Omental fat pad (tissue), 4 donors: ENCODE results near the gene C6orf58. TPM values are rescaled to one million over a fixed set of nuclear protein-coding genes. Genes with fewer than 3 reads are reported as not detected.
"Not testable (repeated sequence)": the region's sequence is repeated elsewhere in the genome, so short reads cannot be mapped to it uniquely, and the experiment has no call there.

ENCODE experiments used
- ATAC-seq: fragments of 150-250 bp; one replicate; pipeline ENCODE4 v1.9.1; 2016; ENCODE audit warnings: mild to moderate bottlenecking, moderate library complexity; ENCODE audit not compliant: low FRiP score
- DNase-seq: peaks from one replicate; pipeline ENCODE4 v3.0.0-alpha.2; 2019; ENCODE audit warnings: low spot score
- total RNA-seq, 4 donors: library from RNA; depleted of rRNA; stranded (reverse); fragments of >200 nt; gene quantifications; one replicate each; pipeline ENCODE4 v1.1.0, GENCODE V29; 2016
- TF ChIP-seq, protein P1 (sequence below), 3 donors: fragments of 450-650 bp; IDR thresholded peaks; one replicate each; pipeline ENCODE4 v1.5.1; 2016 to 2017; ENCODE audit warnings: antibody characterized with exemption in 3 of 3, mild to moderate bottlenecking in 3 of 3, moderate library complexity in 2 of 3

C6orf58 gene
- total RNA-seq, 4 donors from 2014 or later = not detected

DNA sequence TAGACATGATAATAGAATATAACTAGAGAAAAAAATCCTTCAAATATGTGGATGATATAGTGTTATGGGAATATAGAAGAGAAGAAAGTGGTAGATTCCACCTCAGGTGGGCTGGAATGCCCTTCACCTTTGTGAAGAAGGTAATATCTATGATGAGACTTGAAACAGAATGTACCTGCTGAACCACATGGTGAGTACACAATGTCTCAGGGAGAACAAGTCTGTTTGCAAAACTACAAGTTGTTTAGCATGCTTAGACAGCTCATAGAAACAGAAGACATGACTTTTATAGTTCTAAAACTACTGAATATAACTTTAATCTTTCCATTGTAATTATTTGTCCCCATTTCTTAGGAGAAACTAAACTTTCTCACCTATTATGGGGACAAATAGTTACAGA lies 12.2 kb downstream of the C6orf58 start:
- ATAC-seq (no peak), DNase-seq (no peak)
- TF ChIP-seq, protein P1, sequence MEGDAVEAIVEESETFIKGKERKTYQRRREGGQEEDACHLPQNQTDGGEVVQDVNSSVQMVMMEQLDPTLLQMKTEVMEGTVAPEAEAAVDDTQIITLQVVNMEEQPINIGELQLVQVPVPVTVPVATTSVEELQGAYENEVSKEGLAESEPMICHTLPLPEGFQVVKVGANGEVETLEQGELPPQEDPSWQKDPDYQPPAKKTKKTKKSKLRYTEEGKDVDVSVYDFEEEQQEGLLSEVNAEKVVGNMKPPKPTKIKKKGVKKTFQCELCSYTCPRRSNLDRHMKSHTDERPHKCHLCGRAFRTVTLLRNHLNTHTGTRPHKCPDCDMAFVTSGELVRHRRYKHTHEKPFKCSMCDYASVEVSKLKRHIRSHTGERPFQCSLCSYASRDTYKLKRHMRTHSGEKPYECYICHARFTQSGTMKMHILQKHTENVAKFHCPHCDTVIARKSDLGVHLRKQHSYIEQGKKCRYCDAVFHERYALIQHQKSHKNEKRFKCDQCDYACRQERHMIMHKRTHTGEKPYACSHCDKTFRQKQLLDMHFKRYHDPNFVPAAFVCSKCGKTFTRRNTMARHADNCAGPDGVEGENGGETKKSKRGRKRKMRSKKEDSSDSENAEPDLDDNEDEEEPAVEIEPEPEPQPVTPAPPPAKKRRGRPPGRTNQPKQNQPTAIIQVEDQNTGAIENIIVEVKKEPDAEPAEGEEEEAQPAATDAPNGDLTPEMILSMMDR (IDR thresholded peaks at IDR 0.05) = no peak

DNA sequence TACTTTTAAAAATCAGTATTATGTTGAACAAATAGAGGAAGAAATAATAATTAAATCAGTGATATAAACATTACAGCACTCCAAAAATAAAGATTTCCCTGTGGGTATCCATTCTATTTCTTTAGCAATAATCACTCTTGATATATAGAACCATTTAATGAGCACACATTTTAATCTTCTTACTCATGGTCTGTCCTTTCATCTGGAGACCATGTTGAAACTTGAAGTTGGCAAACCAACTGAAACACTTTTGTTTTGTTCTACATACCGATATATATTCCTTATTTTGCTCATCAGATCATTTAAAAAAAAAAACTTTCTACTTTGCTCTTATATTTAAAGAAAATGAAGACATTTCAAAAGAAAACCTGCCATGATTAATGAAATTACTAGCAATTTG lies 13.4 kb downstream of the C6orf58 start:
- ATAC-seq = no peak
- TF ChIP-seq, protein P1 (IDR thresholded peaks at IDR 0.05) = no peak
- DNase-seq = no peak

DNA sequence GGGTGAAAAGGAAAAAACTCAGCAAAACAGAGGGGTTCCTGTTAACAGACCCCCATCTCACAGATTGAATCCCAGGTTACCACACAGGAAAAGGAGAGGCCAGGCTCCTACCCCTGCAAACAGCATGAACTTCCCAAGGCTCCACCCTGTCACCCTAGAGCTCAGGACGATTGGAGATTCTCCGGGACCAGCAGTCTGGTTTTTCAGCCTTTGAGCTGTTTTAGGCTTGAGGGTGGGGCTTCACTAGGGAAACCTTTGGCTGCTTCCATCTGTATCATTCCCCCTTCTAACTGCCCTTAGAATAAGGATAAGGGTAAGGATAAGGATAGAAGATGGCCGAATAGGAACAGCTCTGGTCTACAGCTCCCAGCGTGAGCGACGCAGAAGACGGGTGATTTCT lies 16.0 kb downstream of the C6orf58 start:
- TF ChIP-seq, protein P1 (IDR thresholded peaks at IDR 0.05) = no peak
- ATAC-seq (no peak), DNase-seq (no peak)

DNA sequence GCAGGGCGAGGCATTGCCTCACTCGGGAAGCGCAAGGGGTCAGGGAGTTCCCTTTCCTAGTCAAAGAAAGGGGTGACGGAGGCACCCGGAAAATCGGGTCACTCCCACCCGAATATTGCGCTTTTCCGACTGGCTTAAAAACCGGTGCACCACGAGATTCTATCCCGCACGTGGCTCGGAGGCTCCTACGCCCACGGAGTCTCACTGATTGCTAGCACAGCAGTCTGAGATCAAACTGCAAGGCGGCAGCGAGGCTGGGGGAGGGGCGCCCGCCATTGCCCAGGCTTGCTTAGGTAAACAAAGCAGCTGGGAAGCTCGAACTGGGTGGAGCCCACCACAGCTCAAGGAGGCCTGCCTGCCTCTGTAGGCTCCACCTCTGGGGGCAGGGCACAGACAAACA lies 16.5 kb downstream of the C6orf58 start:
- not testable (repeated sequence) for DNase-seq, ATAC-seq

DNA sequence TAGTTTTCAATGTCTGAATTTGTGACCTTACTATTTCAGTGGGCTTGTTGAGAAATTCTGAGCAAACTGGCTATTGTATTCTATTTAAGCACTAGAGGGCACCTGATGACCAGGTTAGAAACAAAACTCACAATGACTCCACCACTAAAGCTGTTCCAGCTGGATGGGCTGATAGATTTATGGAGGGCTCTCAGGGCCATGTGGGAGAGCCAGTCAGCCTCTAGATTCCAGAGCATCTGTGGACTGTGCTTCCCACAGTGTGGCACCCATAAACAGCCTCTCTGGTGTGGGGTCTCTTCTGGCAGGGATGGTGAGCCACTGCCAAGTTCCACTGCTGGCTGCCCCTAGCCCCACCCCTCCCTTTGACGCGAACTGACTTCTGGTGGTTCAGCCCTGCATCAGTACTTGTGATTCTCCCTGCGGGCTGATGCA lies 29.2 kb downstream of the C6orf58 start:
- DNase-seq = no peak
- no peak for ATAC-seq
- TF ChIP-seq, protein P1 (IDR thresholded peaks at IDR 0.05) = no peak

DNA sequence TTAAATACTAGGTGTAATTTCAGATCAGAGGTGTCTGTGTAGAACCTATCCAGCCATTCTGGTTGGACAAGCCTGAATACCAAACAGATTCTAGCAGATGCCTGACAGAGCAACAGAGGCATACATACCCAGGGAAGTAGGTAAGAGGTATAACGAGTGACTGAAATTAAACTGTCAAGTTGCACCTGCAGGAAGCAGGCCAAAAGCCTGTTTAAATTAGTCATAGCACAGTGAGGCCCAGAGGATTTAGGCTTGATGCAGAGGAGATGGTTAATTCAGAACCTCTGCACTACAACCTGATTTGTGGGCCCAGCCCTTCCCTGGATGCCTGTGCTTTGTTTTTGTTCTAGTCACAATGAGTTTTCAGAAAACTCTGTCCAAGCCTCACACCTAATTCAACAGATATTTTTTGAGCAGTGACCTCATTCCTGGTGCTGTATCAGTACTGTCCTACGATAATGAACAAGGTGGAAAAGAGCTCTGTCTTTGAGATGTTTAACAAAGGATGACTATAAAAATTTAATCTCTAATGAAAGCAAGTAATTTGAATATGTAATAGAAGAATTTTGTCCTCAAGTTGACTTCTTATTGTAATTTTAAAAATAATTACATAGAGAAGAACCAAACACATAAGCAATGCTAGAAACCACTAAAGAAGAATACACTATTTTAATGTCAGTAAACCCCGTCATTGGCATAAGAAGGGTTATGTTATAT lies 31.7 kb downstream of the C6orf58 start:
- DNase-seq (no peak), ATAC-seq (no peak)
- TF ChIP-seq, protein P1 (IDR thresholded peaks at IDR 0.05) = no peak

DNA sequence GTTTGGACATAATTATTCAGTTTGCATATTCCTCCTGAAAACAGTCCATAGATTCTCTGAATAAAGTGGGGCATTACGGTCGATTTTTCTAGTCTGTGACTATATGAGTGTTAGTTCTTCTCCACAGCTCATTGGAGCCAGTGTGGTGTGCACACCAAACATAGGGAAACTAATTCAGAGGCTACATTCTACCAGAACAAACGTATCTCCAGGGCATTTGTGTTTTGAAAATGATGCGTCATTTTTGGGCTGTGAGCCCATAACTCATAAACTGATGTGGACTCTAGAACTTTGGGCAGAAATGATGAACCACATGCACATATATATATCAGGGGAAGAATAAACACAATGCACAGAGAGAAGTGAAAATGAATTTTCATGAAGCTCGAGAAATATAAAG lies 41.8 kb downstream of the C6orf58 start:
- ATAC-seq = no peak
- DNase-seq = no peak
- TF ChIP-seq, protein P1 (IDR thresholded peaks at IDR 0.05) = no peak
